Body of pancreas (tissue), 4 donors: Measurements from ENCODE around the gene PROB1.

Experiments
- CTCF ChIP-seq, 7 experiments: fragments of 450-650 bp in 4 of 7; fragments of 200-600 bp in 3 of 7; sonication (generic) in 3 of 7; IDR thresholded peaks; one replicate each; pipeline ENCODE4 v1.5.1; 2016 to 2019; ENCODE audit warnings: antibody characterized with exemption in 7 of 7
- POLR2A ChIP-seq, 3 donors: fragments of 450-650 bp; IDR thresholded peaks; one replicate each; pipeline ENCODE4 v1.6.1; 2016; ENCODE audit warnings: antibody characterized with exemption in 3 of 3, mild to moderate bottlenecking in 2 of 3

GRCh38 chr5:139415221-139415861 lies 20.4 kb upstream of the PROB1 start:
- TF ChIP-seq CTCF (IDR thresholded peaks at IDR 0.05) (no peak), POLR2A (IDR thresholded peaks at IDR 0.05) (peak in 1 of 3 donors; percentile 12)
